HG02870 (cell line): ENCODE data around the gene SLC6A11.

Source experiments
- ATAC-seq: cut with Tn5 transposase; IDR thresholded peaks from one replicate; pipeline ENCODE4 v1.9.1; 2021; ENCODE audit warnings: mild to moderate bottlenecking, moderate library complexity; ENCODE audit not compliant: unreplicated experiment

Gene SLC6A11

DNA sequence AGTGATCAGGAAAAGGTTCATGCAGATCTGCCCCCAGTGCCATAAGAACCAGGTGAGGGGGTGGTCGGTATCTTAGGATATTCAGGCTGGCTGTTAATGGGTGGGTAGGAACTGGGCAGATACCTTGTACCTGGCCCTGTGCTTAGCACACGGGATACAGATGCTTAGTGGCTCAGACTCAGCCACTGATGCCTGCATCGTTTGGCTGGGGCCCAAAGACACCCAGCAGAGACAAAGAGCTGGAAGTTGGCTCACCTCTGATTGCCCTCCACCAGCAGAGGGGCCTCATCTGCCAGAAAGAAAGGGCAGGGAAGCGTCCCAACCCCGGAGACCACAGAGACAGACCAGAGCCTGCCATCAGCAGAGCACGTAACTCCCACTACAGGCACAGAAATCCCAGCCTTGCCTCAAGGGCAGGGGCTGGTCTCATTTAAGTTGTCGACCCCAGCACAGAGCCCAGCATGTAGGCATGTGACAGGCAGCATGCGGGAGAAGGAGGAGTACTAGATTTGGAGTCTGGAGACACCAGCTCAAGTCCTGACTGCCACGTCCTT is 112.5 kb downstream of the SLC6A11 start:
- no peak for ATAC-seq

DNA sequence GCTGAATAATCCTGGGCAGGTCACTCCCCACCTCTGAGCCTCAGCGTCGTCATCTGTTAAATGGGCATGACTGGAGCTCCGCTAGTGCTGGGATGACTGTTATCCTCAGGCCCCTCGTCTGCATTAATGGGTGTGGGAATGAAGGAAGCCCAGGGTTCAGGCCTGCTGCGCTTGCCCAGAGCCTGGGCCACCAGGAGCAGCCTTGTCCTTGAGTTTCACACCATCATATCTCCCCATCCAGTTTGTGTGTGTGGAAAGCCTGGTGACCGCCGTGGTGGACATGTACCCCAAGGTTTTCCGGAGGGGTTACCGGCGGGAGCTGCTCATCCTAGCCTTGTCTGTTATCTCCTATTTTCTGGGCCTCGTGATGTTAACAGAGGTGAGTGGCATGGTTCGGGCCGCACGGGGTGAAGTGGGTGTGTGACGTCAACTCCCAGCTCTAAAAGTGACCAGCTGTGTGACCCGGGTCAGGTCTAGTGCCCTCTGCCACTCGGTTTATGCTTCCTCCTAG is 113.0 kb downstream of the SLC6A11 start:
- ATAC-seq: no peak

DNA sequence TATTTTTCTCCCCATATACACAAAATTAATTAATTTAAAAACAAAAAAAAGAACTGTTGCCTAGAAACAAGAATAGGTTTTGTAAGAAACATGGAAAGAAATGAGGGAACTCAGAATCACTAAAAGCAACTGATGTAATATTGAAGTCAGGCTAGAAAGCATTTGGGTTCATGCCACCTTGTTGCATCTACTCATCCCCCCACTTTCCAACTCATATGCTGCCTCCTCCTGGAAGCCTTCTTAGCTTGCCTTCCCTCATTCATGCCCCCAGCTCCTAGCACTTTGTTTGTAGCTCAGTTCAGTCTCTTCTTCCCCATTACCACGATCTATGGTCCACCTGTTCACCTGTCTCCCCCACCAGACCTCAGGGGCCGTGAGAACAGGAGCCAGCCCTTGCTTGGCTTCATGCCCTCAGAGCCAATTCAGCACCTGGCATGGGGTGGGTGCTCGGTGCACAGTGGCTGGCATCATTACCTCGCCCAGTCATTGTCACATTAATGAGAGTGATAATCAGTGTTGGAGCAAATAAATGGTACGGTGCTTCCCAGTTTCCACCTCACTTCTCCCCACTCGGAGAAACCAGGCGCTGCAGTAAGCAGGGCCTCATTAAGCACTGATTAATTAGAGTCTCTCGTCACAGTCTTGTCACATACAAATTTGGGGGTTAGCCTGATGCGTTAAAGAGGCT is 114.1 kb downstream of the SLC6A11 start:
- no peak for ATAC-seq

DNA sequence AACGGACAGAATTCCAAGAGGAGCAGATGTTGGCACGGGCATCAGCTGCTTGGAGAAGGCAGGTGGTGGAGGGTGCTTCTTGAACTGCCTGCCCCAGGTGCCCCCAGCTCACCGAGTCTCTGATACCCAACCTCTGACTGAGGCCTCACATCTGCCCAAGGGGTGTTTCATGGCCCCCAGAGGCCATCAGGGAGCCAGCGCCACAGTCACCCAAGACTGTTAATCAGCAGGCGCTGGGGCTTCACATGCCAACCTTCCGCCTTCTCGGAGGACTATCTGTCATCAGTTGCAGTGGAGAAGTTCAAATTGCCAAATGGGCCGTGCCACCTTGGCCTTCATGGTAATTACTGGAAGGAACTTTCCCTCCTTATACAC is 114.6 kb downstream of the SLC6A11 start:
- no peak for ATAC-seq

DNA sequence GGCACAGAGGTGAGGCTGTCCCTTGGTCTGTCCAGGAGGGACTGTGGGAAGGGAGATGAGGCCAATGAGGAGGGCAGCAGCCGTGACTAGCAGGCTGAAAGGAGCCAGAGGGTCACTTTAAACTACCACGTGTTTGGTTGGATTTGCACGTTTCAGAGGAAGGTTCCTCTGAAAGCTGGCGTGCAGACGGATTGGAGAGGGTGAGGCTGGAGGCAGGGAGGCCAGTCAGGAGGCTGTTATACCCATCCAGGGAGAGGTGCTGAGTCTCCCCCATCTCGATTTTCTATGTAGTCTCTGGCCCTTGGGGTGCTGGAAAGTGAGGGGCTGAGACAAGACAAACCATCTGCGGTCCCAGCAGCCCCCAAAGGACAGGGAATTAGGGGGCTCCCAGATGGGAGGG is 116.6 kb downstream of the SLC6A11 start:
- no peak for ATAC-seq

DNA sequence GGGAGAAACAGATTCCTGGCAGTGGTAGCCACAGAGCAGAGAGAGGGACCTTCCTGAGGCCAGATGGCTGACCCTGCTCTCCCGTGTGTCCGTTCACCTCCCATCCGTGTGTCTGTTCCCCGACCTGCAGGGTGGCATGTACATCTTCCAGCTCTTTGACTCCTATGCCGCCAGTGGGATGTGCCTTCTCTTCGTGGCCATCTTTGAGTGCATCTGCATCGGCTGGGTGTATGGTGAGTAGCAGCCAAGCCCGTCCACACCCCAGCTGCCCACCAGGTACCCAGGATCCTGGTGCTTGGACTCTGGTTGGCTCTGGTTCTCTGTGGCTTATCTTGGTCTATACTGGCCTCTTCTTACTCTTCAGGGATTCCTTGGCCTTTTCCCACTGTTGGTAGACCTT is 117.0 kb downstream of the SLC6A11 start:
- ATAC-seq: no peak

DNA sequence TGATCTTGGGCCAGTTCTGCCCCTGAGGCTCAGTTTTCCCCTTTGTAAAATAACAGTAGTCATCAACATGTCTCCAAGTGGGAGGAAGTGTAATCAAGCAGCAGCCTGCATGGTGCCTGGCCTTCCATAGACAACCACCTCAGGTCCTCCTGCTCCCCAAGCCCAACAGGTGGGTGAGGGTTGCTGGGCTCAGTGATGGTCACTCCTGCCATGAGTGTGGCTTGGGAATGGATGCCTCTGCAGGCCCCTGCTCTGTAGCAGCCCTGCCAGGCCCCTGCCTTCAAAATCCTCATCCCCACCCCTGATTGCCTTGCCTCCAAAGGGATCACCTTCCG is 117.4 kb downstream of the SLC6A11 start:
- ATAC-seq: no peak

DNA sequence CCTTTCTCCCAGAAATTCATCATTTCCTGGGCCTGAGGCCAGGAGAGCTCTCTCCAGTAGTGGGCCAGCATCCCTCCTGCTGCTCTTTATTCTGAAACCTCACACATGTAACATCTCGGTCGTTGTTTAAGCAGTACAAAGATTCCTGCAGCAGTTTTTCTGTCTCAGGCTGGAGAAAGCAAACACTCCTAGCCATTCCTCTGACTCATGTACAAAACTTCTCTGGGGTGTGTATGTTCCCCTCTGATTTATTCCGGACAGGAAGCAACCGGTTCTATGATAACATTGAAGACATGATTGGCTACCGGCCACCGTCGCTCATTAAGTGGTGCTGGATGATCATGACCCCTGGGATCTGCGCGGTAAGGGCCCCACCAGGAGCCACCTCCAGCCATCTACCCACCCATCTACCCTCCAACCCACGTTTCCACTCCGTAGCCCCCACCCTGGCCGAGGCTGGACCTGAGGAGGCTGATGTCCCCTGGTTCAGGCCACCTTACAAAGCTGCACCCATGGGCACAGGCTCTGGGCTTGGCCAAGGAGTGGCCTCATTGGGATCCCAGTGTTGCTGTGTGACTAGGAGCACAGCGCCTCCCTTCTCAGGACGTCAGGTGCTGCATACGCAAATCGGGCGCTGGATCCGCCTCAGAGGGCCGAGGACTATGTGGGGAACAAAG is 117.9 kb downstream of the SLC6A11 start:
- ATAC-seq: no peak

DNA sequence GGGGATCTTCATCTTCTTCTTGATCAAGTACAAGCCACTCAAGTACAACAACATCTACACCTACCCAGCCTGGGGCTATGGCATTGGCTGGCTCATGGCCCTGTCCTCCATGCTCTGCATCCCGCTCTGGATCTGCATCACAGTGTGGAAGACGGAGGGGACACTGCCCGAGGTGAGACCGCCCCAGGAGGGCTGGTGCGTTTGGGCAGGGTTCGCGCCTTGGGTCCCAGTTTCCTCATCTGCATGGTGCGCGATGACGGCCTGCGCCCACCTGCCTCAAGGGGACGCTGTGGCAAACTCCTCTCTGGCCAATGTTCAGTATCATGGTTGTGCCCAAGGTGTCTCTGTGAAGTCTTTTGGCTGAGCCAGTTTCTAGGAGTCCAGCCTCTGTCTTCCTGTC is 119.0 kb downstream of the SLC6A11 start:
- ATAC-seq: no peak

DNA sequence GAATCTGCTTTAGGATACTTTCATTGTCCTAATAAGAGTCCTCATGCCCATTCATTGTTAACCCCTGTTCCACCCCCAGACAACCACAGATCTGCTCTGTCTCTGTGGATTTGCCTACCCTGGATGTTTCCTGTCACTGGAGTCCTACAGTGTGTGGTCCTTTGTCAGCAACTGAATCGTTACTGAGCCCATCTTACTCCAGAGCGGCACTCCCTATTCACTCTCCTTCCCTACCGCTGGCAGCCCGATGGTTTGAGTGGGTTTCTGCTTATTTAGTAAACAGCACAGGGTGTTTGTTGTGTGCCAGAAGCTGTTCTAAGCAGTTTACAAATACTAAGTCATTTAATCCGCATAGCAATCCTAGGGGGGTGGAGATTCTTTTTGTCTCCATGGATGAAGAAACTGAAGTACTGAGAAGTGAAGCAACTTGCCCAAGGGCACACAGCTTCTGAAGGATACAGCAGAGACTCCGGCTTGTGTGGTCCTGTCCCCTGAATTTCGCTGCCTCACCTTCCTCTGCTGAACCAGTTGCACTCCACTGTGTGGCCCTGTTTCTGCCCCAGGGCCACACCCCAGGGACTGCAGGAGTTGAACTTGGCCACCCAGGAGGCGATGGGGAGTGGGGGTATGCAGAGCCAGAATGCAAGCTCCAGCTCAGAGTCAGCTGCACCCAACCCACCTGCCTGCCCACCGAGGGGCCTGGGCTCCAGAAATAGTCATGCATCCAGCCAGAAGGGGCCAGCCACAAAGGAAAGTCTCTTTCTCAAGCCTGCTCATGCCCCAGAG is 120.0 kb downstream of the SLC6A11 start:
- no peak for ATAC-seq

DNA sequence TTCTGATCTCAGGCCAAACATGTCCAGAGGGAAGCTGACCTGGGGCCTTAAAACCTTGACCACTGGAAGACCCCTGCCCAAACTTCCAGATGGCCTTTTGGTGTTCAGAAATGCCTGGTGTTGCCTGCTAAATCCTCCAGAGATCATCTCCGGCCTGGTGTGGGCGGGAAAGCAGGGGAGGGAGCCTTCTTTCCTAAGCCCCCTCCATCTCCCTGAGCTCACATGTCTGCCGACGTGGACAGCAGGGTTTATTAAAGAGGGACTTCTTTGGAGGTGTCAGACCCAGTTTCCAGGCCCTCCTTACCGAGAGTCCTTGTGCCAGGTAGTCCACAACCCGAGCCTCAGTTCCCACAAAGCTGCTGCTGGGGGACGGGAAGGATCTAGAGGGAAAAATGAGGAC is 120.7 kb downstream of the SLC6A11 start:
- ATAC-seq: no peak

DNA sequence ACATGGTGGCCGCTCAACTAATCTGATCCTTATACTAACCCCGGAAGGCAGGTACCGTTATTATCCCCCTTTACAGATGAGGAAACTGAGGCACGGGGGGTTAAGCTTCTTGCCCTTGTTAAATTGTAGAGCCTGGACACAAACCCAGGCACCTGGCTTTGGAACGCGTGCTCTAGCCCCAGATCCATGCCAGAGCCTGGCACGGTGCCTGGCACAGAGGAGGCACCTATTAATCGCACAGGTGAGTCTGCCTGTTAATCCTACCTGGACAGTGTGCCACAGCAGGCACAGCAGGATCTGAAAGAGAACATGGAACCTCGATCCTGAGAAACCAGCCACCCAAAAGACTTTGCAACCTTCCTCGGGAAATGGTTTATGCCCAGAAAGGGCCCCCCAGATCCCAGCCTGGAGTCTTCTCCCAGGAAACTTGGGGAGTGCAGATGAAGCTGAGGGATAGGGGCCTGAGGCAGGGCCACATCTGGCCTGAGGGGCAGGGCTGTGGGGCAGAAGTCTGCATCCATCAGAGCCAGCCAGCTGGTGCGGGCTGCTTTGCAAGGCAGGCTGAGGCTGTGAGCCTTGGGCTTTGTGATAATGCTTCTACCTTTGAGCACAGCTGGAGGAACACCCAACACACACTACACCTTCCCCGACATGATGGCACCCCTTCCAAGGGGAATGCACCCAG is 121.3 kb downstream of the SLC6A11 start:
- no peak for ATAC-seq

DNA sequence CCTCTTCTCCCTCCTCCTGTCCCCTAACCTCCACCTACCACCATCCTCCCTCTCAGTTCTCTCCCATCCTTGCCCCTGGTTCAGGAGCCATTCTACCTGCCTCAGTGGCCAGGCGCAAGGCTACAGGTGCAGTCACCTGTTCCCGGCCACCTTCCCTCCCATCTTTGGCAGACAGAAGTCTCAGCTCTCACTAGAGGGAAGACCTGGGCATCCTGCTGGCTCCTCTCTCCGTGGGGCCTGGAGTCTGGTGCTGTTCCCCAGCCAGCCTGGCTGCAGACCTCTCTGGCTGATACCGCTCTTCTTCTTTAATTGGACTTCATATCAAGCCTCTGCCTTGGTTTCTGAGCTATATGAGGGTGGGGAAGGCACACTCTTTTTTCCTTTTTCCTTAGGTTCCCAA is 123.5 kb downstream of the SLC6A11 start:
- ATAC-seq: no peak

DNA sequence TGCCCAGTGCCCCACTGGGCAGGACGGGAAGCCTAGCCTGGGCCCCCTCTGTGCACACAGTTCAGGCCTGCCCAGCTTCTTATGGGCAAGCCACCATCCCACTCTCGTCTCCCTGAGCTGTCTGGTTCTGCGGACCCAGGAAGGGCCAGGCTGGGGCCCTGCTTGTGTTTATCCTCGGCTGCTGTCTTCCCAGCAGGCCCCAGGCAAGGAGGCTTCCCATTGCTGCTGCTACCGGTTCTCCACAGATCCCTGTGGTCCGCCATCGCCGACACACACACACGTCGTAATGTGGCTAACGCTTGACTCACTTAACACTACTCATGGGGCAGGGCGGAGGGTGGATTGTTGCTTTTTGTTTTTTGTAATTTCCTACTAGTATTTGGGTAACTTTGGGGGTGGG is 124.1 kb downstream of the SLC6A11 start:
- ATAC-seq: no peak

DNA sequence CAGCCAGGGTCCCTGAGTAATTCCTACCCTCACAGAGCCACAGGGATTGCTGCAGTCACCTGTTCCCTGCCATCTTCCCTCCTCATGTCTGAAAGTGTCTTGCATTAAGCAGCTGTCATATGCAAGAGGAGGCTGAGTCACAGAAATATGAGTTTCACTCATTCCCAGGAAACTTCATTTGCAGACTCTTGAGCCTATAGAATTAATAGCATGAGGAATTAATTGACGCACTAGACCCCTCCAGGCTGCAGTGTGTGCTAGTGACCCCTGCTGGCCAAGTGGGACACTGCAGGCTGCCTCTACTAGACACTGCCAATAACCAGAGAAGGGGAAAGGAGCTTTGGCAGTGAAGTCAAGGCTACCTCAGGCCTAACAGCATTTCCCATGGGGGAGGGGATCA is 125.9 kb downstream of the SLC6A11 start:
- no peak for ATAC-seq

DNA sequence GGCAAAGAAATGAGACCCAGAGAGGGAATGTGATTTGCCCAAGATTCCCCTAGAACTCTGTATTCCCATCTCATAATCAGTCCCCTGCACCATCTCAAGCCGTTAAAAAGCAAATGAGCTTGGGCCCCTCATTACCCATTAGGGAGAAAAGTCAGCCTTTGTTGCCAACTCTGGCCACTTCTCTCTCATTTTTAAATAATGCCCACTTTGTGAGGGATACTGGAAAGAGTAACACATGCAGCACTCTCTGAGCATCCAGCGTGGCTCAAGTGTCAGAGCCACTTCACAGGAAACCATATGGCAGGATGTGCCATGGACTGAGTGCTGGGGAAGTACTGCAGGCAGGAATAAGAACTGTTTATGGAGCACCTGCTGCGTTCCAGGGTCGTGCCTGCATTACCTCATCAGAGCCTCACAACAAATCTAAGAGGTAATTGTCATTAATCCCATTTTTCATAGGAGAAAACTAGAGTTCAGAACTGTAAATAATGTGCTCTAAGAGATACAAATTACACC is 126.7 kb downstream of the SLC6A11 start:
- ATAC-seq: no peak

DNA sequence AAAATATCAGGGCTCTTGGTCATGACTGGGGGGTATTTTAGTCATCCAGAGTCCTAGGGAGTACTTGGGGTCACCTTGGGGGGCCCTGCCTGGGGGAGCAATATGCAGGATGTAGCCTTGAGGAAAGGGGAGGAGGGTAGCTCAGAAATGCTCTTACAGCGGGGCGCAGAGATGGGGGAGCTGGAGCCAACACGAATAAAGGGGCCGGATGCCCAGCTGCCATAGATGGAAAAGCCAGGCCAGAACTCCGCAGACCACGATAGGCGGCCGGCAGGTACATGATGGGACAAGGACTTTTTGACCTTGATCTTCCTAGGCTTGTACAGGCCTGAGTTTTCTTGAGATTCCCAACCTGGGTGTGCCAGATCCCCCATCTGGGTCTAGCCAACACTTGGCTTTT is 128.8 kb downstream of the SLC6A11 start:
- ATAC-seq: no peak

DNA sequence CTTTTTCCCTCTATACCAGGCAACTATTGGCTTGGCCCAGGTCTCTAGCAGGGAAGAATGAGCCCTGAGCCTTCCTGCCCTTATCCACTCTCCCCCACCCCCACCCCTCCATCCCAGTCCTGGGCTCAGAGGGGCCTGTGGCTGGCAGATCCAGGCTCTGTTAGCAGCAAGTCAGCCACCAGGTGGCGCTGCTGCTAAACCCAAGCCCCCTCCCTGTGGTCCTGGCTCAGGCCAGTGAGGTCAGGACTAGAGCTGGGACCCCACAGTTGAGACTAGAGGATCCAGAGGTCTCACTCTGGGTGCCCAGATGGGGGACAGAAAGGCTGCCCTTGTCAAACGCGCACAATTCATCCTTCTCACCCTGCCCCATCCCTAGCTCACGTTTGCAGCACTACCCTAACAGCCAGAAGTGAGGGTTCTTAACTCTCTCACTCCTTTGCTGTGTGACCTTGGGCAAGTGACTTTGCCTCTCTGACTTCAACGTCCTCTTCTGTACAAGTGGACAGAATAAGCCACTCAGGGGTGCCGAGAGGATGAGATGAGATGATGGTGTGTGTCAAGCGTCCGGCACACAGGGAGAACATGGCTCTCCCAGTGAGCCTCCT is 129.8 kb downstream of the SLC6A11 start:
- no peak for ATAC-seq

DNA sequence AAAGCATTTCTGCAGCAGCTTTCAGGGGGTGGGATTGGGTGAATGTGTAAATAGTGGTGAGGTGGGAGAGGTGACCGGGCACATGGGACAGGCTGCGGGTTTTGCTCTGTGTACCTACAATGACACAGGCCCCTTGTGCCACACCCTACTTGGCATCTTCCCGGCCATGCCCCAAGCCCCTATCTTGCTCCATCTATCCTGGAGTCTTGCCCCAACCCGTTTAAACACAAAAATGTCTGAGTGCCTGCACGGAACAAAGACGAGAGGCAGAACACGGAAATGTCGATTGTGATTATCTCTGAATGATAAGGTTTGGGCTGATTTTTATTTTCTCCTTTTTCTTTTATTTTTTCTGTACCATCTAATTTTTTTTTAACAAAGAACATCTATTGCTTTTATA is 130.5 kb downstream of the SLC6A11 start:
- ATAC-seq: no peak

DNA sequence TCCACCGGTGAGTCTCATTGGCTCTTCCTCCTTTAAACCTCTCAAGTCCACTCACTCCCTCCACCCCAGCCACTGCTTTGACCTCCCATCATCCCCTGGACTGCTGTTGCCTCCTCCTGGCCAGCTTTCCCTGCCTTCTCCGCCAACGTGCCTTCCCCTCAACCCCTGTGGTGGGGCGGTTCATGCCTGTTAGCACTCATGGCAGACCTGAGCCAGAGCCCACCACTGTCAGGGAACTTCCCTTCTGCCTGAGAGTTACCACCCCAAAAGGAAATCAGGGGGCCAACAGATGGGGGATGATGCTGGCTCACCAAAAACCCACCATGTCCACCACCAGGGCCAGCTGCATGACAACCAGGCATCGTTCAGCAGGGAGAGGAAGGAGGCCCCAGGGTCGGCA is 132.3 kb downstream of the SLC6A11 start:
- ATAC-seq: no peak

DNA sequence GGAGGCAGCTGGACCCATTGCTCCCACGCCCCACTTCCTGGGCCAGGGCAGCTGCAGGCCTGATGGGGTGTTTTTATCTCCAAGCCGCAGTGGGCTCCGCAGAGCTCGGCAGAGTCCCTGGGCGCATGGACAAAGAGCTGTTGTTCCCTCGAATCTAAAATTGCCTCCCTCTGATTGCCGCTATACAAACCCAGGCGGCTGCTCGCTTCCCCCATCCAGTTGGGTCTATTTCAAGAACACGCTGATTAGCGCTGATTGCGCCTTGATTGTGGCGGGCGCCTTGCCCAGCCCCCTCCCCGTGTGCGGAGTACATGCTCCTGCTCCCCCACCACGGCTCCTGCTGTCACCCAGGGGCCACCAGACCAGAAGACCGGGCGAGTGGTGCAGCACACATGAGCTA is 133.2 kb downstream of the SLC6A11 start:
- no peak for ATAC-seq
